SW480 (cell line): ENCODE measurements around the gene PGAM5.

ENCODE experiments used
- DNase-seq: peaks from one replicate; pipeline ENCODE4 v3.0.0-alpha.2; 2016; ENCODE audit warnings: low spot score

The PGAM5 gene

GRCh38 chr12:132720606-132721345 lies 10.1 kb downstream of the PGAM5 start:
- DNase-seq = no peak

GRCh38 chr12:132723015-132723763 lies 12.5 kb downstream of the PGAM5 start:
- no peak for DNase-seq

GRCh38 chr12:132723764-132724140 lies 13.1 kb downstream of the PGAM5 start:
- DNase-seq = no peak

- DNase-seq = no peak
Observed at GRCh38 chr12:132724506-132725241, 14.0 kb downstream of the PGAM5 start.

- no peak for DNase-seq
Observed at GRCh38 chr12:132726386-132726785, 15.7 kb downstream of the PGAM5 start.

GRCh38 chr12:132727091-132727794 lies 16.6 kb downstream of the PGAM5 start:
- DNase-seq = no peak

GRCh38 chr12:132728502-132728901 lies 17.9 kb downstream of the PGAM5 start:
- no peak for DNase-seq

- peak; percentile 17 for DNase-seq
Observed at GRCh38 chr12:132729541-132730320, 19.1 kb downstream of the PGAM5 start.

GRCh38 chr12:132730353-132730752 lies 19.7 kb downstream of the PGAM5 start:
- DNase-seq = no peak

GRCh38 chr12:132731574-132731973 lies 20.9 kb downstream of the PGAM5 start:
- DNase-seq = no peak

GRCh38 chr12:132734206-132734605 lies 23.6 kb downstream of the PGAM5 start:
- DNase-seq = no peak

- DNase-seq = no peak
Observed at GRCh38 chr12:132735496-132735895, 24.9 kb downstream of the PGAM5 start.

GRCh38 chr12:132736378-132736777 lies 25.7 kb downstream of the PGAM5 start:
- no peak for DNase-seq

- no peak for DNase-seq
Observed at GRCh38 chr12:132736913-132737312, 26.3 kb downstream of the PGAM5 start.

GRCh38 chr12:132739600-132740312 lies 29.1 kb downstream of the PGAM5 start:
- DNase-seq = no peak

GRCh38 chr12:132740313-132740646 lies 29.6 kb downstream of the PGAM5 start:
- no peak for DNase-seq

- no peak for DNase-seq
Observed at GRCh38 chr12:132740652-132741051, 30.0 kb downstream of the PGAM5 start.

- DNase-seq = no peak
Observed at GRCh38 chr12:132741620-132742019, 31.0 kb downstream of the PGAM5 start.

GRCh38 chr12:132743831-132744230 lies 33.2 kb downstream of the PGAM5 start:
- no peak for DNase-seq

GRCh38 chr12:132746613-132747012 lies 36.0 kb downstream of the PGAM5 start:
- DNase-seq = no peak

- no peak for DNase-seq
Observed at GRCh38 chr12:132747395-132747794, 36.8 kb downstream of the PGAM5 start.
